ENCODE data around the gene VPS16.

DNA sequence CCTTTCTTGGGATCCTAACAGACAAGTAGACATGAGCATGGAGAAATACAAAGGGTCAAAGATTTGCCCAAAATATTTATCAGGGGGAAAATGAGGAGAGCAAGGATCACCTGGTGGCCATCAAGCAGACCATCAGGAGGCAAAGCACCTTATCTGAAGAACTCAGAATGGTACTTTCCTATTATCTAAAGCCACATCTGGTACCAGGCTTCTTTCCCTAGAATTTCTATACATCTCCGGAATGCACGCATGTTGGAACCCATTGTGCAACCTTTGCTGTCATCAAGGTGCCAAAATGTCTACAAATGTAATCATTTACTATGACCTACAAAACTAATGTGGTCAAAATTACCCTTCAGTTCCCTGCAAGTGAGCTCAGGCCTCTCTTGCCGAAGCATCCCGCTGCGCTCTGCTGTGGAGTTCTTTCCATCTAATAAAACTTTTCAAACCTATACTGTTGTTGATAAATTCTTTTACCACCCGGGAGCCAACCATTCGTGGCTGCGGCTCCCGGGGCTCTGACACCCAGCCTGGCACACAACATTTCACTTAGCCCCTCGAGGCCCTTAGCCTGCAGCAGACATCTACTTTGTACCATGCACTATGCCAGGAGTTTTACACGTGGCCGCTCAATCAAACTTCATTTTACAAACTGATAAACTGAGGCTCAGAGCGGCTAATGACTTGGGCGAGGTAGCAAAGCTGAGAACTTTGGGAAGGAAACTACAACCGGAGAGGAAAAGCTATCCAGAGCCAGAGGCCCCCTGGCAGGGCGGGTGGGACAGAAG is 36.3 kb upstream of the VPS16 start:
- TF ChIP-seq, protein P1, sequence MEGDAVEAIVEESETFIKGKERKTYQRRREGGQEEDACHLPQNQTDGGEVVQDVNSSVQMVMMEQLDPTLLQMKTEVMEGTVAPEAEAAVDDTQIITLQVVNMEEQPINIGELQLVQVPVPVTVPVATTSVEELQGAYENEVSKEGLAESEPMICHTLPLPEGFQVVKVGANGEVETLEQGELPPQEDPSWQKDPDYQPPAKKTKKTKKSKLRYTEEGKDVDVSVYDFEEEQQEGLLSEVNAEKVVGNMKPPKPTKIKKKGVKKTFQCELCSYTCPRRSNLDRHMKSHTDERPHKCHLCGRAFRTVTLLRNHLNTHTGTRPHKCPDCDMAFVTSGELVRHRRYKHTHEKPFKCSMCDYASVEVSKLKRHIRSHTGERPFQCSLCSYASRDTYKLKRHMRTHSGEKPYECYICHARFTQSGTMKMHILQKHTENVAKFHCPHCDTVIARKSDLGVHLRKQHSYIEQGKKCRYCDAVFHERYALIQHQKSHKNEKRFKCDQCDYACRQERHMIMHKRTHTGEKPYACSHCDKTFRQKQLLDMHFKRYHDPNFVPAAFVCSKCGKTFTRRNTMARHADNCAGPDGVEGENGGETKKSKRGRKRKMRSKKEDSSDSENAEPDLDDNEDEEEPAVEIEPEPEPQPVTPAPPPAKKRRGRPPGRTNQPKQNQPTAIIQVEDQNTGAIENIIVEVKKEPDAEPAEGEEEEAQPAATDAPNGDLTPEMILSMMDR (IDR thresholded peaks at IDR 0.05; ENCODE audit: low read depth, low read length, missing input control) = no peak
- TF ChIP-seq HNF4G (IDR thresholded peaks at IDR 0.05) = no peak
- TF ChIP-seq, protein P2, sequence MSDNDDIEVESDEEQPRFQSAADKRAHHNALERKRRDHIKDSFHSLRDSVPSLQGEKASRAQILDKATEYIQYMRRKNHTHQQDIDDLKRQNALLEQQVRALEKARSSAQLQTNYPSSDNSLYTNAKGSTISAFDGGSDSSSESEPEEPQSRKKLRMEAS (IDR thresholded peaks at IDR 0.05) = no peak
- TF ChIP-seq, protein P3, sequence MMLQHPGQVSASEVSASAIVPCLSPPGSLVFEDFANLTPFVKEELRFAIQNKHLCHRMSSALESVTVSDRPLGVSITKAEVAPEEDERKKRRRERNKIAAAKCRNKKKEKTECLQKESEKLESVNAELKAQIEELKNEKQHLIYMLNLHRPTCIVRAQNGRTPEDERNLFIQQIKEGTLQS (IDR thresholded peaks at IDR 0.05) = no peak
